Esophagus (tissue), 2 donors: ENCODE data around the gene CUL9. TPM values are rescaled to one million over a fixed set of nuclear protein-coding genes. Genes with fewer than 3 reads are reported as not detected.

ENCODE experiments used
- polyA plus RNA-seq, 2 donors: library from polyadenylated mRNA; stranded (reverse); fragments of 200-250 nt; gene quantifications; one replicate each; pipeline ENCODE4 v1.2.3, GENCODE V29; 2013
- donor health status: healthy with polysubstance abuse.
- donor health status: Bipolar disorder and iron deficiency.

Gene CUL9
- polyA plus RNA-seq, 2 donors, result 26.6 to 64.9 TPM

Other genes with a start within 250 kb of the CUL9 start
- under 1 TPM; 0.18 to 0.67 TPM for gene GNMT, start 221.4 kb upstream of the CUL9 start, polyA plus RNA-seq
- gene PEX6, start 203.0 kb upstream of the CUL9 start, polyA plus RNA-seq, result 10 to 100 TPM; 13.1 to 13.7 TPM
- gene PPP2R5D, start 197.6 kb upstream of the CUL9 start, polyA plus RNA-seq, result 10 to 100 TPM; 16.7 to 17.4 TPM
- gene MEA1, start 168.2 kb upstream of the CUL9 start, polyA plus RNA-seq, result 10 to 100 TPM; 83.0 to 95.6 TPM
- 10 to 100 TPM; 39.3 to 40.9 TPM for gene KLHDC3, start 167.9 kb upstream of the CUL9 start, polyA plus RNA-seq
- 10 to 100 TPM; 18.4 to 40.3 TPM for gene RRP36, start 160.6 kb upstream of the CUL9 start, polyA plus RNA-seq
- 1 to 10 TPM; 5.1 to 5.5 TPM for gene CUL7, start 128.3 kb upstream of the CUL9 start, polyA plus RNA-seq
- gene MRPL2, start 122.8 kb upstream of the CUL9 start, polyA plus RNA-seq, result 10 to 100 TPM; 48.9 to 54.6 TPM
- gene KLC4, start 122.6 kb upstream of the CUL9 start, polyA plus RNA-seq, result 10 to 100 TPM in 1 of 2 donors, 1 to 10 TPM in 1; 8.4 to 15.3 TPM
- gene PTK7, start 105.9 kb upstream of the CUL9 start, polyA plus RNA-seq, result 10 to 100 TPM; 25.8 to 39.7 TPM
- gene SRF, start 10.9 kb upstream of the CUL9 start, polyA plus RNA-seq, result 10 to 100 TPM; 17.1 to 23.7 TPM
- 100 to 1,000 TPM in 1 of 2 donors, 10 to 100 TPM in 1; 62.3 to 115 TPM for gene DNPH1, start 47.3 kb downstream of the CUL9 start, polyA plus RNA-seq
- under 1 TPM; 0.02 TPM for gene TTBK1, start 61.3 kb downstream of the CUL9 start, polyA plus RNA-seq
- not detected for gene SLC22A7, start 116.1 kb downstream of the CUL9 start, polyA plus RNA-seq
- gene CRIP3, start 126.6 kb downstream of the CUL9 start, polyA plus RNA-seq, result 1 to 10 TPM in 1 of 2 donors, under 1 TPM in 1; 0.40 to 1.2 TPM
- gene ZNF318, start 187.5 kb downstream of the CUL9 start, polyA plus RNA-seq, result 1 to 10 TPM; 3.2 to 4.8 TPM
- gene ABCC10, start 245.3 kb downstream of the CUL9 start, polyA plus RNA-seq, result 10 to 100 TPM; 13.3 to 40.6 TPM